Endodermal cell (in vitro differentiated cells): ENCODE data around the gene RPUSD4. TPM values are rescaled to one million over a fixed set of nuclear protein-coding genes. Genes with fewer than 3 reads are reported as not detected.

Experiments
- DNase-seq: peaks from one replicate; pipeline ENCODE4 v3.0.0-alpha.2; 2017
- H3K27ac ChIP-seq: 2 replicates; pipeline ENCODE4 v1.5.1; 2013; ENCODE audit warnings: mild to moderate bottlenecking, low read depth, low read length, moderate library complexity
- H3K27me3 ChIP-seq: 2 replicates; pipeline ENCODE4 v1.6.1; 2013; ENCODE audit warnings: mild to moderate bottlenecking, low read length, moderate library complexity; ENCODE audit not compliant: insufficient read depth, control insufficient read depth, poor library complexity, severe bottlenecking
- H3K36me3 ChIP-seq: 2 replicates; pipeline ENCODE4 v1.7.0; 2013; ENCODE audit warnings: mild to moderate bottlenecking, low read length, moderate library complexity; ENCODE audit not compliant: control insufficient read depth, insufficient read depth
- H3K4me1 ChIP-seq: one replicate; pipeline ENCODE4 v1.7.0; 2013; ENCODE audit warnings: low read length; ENCODE audit not compliant: control insufficient read depth, insufficient read depth
- H3K4me3 ChIP-seq: 2 replicates; pipeline ENCODE4 v1.5.1; 2013; ENCODE audit warnings: mild to moderate bottlenecking, low read length, moderate library complexity
- H3K9ac ChIP-seq: 2 replicates; pipeline ENCODE4 v1.6.1; 2013; ENCODE audit warnings: mild to moderate bottlenecking, low read length, moderate library complexity; ENCODE audit not compliant: poor library complexity, severe bottlenecking; ENCODE audit errors: extremely low read depth
- H3K9me3 ChIP-seq: 2 replicates; pipeline ENCODE4 v1.6.1; 2013; ENCODE audit warnings: mild to moderate bottlenecking, low read length, moderate library complexity; ENCODE audit not compliant: control insufficient read depth
- H3K27ac Mint-ChIP-seq: 2 replicates; pipeline ENCODE4 v1.8.0; 2020; ENCODE audit warnings: mixed read lengths
- H3K27me3 Mint-ChIP-seq: 2 replicates; pipeline ENCODE4 v1.8.0; 2021; ENCODE audit warnings: mild to moderate bottlenecking, mixed read lengths; ENCODE audit not compliant: insufficient read depth
- H3K36me3 Mint-ChIP-seq: 2 replicates; pipeline ENCODE4 v1.8.0; 2020; ENCODE audit warnings: low read depth, mixed read lengths
- H3K4me1 Mint-ChIP-seq: 2 replicates; pipeline ENCODE4 v1.8.0; 2020; ENCODE audit warnings: mixed read lengths
- H3K4me3 Mint-ChIP-seq: 2 replicates; pipeline ENCODE4 v1.8.0; 2020; ENCODE audit warnings: mild to moderate bottlenecking, moderate library complexity, mixed read lengths
- H3K9me3 Mint-ChIP-seq: 2 replicates; pipeline ENCODE4 v1.8.0; 2020; ENCODE audit warnings: mild to moderate bottlenecking, mixed read lengths
- CTCF ChIP-seq: fragments of 200-600 bp; sonication (generic); conservative IDR thresholded peaks from 2 replicates; pipeline ENCODE4 v1.5.0; 2021; ENCODE audit warnings: antibody characterized with exemption, mild to moderate bottlenecking
- WGBS, 2 experiments: methylation state at CpG; one replicate each; pipeline versions ENCODE4 v1.1.5 to v1.1.7; 2013; ENCODE audit warnings: missing lambda C conversion rate in 2 of 2, mixed read lengths in 1 of 2; ENCODE audit not compliant: insufficient coverage in 1 of 2, insufficient read length in 1 of 2; 5-methylcytosine and 5-hydroxymethylcytosine counted together
- total RNA-seq, 2 donors: library from RNA; stranded (reverse); fragmentation: NEBNext Ultra II Directional in 1 of 2; extraction: Animal tissue kit (Norgen Biotek cat#: 25700) in 1 of 2; gene quantifications; 2 replicates in 1 of 2; 3 replicates in 1 of 2; pipeline ENCODE4 v1.2.1, GENCODE V29; 2021

Gene RPUSD4
- total RNA-seq, 2 donors from 2014 or later = 36.8 to 37.7 TPM

GRCh38 chr11:126198648-126199047, 12.8 kb downstream of the RPUSD4 start:
- peaks cover 74% of the 10 kb centered on the region for H3K36me3 ChIP-seq

GRCh38 chr11:126197277-126197939, 14.0 kb downstream of the RPUSD4 start:
- Mint-ChIP-seq H3K4me1 (no peaks in the 10 kb centered on the region), H3K4me3 (no peak overlapping the region), H3K36me3 (peaks cover 70% of the 10 kb centered on the region), H3K9me3 (peaks cover 27% of the 10 kb centered on the region), H3K27ac (no peak overlapping the region), H3K27me3 (no peaks in the 10 kb centered on the region)
- Histone ChIP-seq H3K36me3 (peaks cover 75% of the 10 kb centered on the region), H3K9me3 (peaks cover 20% of the 10 kb centered on the region), H3K4me1 (no peaks in the 10 kb centered on the region), H3K4me3 (no peak overlapping the region), H3K27ac (no peak overlapping the region), H3K9ac (no peak overlapping the region), H3K27me3 (no peaks in the 10 kb centered on the region)
- TF ChIP-seq CTCF = no peak
- no peak for DNase-seq
- WGBS, 2 experiments = 91 to 97% methylated on average over 4 to 7 of the region's 7 CpGs

More at GRCh38 chr11:126198648-126199047, 12.8 kb downstream of the RPUSD4 start:
- WGBS, 2 experiments = 95% methylated on average over 5 of the region's 5 CpGs; no CpG with 5 or more reads in 1 of the 2 experiments
- H3K9me3 ChIP-seq = peaks cover 20% of the 10 kb centered on the region
- H3K27ac ChIP-seq = no peak overlapping the region
- H3K4me1 ChIP-seq = no peaks in the 10 kb centered on the region
- H3K4me3 ChIP-seq = no peak overlapping the region
- H3K9me3 Mint-ChIP-seq = peaks cover 27% of the 10 kb centered on the region
- H3K36me3 Mint-ChIP-seq = peaks cover 80% of the 10 kb centered on the region
- H3K9ac ChIP-seq = no peak overlapping the region
- TF ChIP-seq CTCF = no peak
- DNase-seq = no peak
- H3K4me1 Mint-ChIP-seq = no peaks in the 10 kb centered on the region
- H3K4me3 Mint-ChIP-seq = no peak overlapping the region
- no peak overlapping the region for H3K27ac Mint-ChIP-seq
- H3K27me3 Mint-ChIP-seq = no peaks in the 10 kb centered on the region
- no peaks in the 10 kb centered on the region for H3K27me3 ChIP-seq

GRCh38 chr11:126195119-126195518, 16.3 kb downstream of the RPUSD4 start:
- peaks cover 27% of the 10 kb centered on the region for H3K9me3 Mint-ChIP-seq
- peaks cover 70% of the 10 kb centered on the region for H3K36me3 Mint-ChIP-seq
- H3K27me3 Mint-ChIP-seq = no peaks in the 10 kb centered on the region
- no peak overlapping the region for H3K4me3 Mint-ChIP-seq
- DNase-seq = no peak
- Histone ChIP-seq H3K27ac (no peak overlapping the region), H3K4me1 (no peaks in the 10 kb centered on the region), H3K27me3 (no peaks in the 10 kb centered on the region), H3K36me3 (peaks cover 70% of the 10 kb centered on the region), H3K9me3 (peaks cover 20% of the 10 kb centered on the region), H3K4me3 (no peak overlapping the region), H3K9ac (no peak overlapping the region)
- no peak for TF ChIP-seq CTCF
- 86 to 96% methylated on average over 1 to 3 of the region's 3 CpGs for WGBS, 2 experiments
- no peaks in the 10 kb centered on the region for H3K4me1 Mint-ChIP-seq
- no peak overlapping the region for H3K27ac Mint-ChIP-seq
